Measurements from ENCODE around the gene UBE2D1. TPM values are rescaled to one million over a fixed set of nuclear protein-coding genes. Genes with fewer than 3 reads are reported as not detected.

The UBE2D1 gene
- total and polyA plus RNA-seq, 2 donors (not counting 3 experiments of a cell fraction or from before 2014, with no cell fraction given): 13.5 to 14.5 TPM

DNA sequence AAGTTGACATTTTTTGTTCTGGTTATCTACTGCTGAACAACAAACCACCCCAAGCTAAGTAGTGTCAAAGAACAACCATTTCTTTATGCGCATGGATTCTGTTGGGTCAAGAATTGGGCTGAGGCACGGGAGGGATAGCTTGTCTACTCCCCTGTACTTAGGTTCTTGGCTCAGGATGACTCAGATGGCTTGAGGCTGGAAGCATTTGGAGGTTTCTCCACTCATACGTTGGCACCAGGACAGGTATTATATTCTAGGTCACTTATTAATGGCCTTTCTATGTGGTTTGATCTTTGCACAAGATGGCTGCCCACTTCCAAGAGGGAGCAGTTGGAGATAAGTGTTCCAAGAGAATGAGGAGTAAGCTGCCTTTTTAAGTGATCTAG is 38.6 kb downstream of the UBE2D1 start:
- intact Hi-C loops (cut with micrococcal nuclease) (no loop called here), dilution Hi-C loops (cut with MboI; ENCODE audit: extremely low pct_ligation_motif_present, low sequenced_read_pairs) (no loop called here)
- TF ChIP-seq, protein P1, sequence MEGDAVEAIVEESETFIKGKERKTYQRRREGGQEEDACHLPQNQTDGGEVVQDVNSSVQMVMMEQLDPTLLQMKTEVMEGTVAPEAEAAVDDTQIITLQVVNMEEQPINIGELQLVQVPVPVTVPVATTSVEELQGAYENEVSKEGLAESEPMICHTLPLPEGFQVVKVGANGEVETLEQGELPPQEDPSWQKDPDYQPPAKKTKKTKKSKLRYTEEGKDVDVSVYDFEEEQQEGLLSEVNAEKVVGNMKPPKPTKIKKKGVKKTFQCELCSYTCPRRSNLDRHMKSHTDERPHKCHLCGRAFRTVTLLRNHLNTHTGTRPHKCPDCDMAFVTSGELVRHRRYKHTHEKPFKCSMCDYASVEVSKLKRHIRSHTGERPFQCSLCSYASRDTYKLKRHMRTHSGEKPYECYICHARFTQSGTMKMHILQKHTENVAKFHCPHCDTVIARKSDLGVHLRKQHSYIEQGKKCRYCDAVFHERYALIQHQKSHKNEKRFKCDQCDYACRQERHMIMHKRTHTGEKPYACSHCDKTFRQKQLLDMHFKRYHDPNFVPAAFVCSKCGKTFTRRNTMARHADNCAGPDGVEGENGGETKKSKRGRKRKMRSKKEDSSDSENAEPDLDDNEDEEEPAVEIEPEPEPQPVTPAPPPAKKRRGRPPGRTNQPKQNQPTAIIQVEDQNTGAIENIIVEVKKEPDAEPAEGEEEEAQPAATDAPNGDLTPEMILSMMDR (IDR thresholded peaks at IDR 0.05; ENCODE audit: extremely low read depth in 1 of 2, insufficient read depth in 1 of 2, low read depth in 1 of 2, low read length in 2 of 2): no peak
- no peak for TF ChIP-seq GATA2 (IDR thresholded peaks at IDR 0.05; ENCODE audit: insufficient read depth, insufficient read length, low read depth, low read length)
- no peak for TF ChIP-seq FOS (IDR thresholded peaks at IDR 0.05; ENCODE audit: borderline replicate concordance, insufficient read depth, low read length)
- TF ChIP-seq MYC (IDR thresholded peaks at IDR 0.05; ENCODE audit: low read depth, low read length): no peak
- TF ChIP-seq JUN (IDR thresholded peaks at IDR 0.05; ENCODE audit: borderline replicate concordance, insufficient read depth, insufficient read length, low read depth): no peak
- TF ChIP-seq EZH2 (IDR thresholded peaks at IDR 0.05; ENCODE audit: borderline replicate concordance, low read depth, low read length, severe bottlenecking): no peak
- TF ChIP-seq POLR2AphosphoS5 (IDR thresholded peaks at IDR 0.05; ENCODE audit: insufficient read depth, low read depth, low read length): no peak
- no peak for TF ChIP-seq MAX (IDR thresholded peaks at IDR 0.05; ENCODE audit: insufficient read depth, insufficient read length)
- TF ChIP-seq POLR2A (IDR thresholded peaks at IDR 0.05; ENCODE audit: low read depth, low read length): no peak
- Histone ChIP-seq H3K4me2 (ENCODE audit: insufficient read depth, low read length) (no peak overlapping the region), H3K9ac (replicated peaks; ENCODE audit: extremely low read depth, insufficient read depth, low read length) (no peak overlapping the region), H3K27me3 (ENCODE audit: control insufficient read depth in 2 of 2, insufficient read depth in 2 of 2, low read length in 2 of 2) (no peaks in the 10 kb centered on the region), H3K4me3 (replicated peaks in 1 of 3; ENCODE audit: insufficient read depth in 1 of 3, low read depth in 1 of 3, low read length in 3 of 3) (no peak overlapping the region), H3K79me2 (ENCODE audit: control insufficient read depth, insufficient read depth, low read length) (no peaks in the 10 kb centered on the region), H4K20me1 (replicated peaks; ENCODE audit: control insufficient read depth, extremely low read depth, insufficient read depth, low read length) (no peaks in the 10 kb centered on the region), H3K36me3 (ENCODE audit: control insufficient read depth in 2 of 2, extremely low read depth in 1 of 2, insufficient read depth in 2 of 2, low read length in 2 of 2) (no peaks in the 10 kb centered on the region), H3K9me3 (replicated peaks; ENCODE audit: control insufficient read depth, insufficient read depth, low read length) (no peaks in the 10 kb centered on the region), H2AFZ (ENCODE audit: low read depth, low read length) (no peak overlapping the region), H3K4me1 (ENCODE audit: control insufficient read depth, extremely low read depth, insufficient read depth, low read length) (no peaks in the 10 kb centered on the region), H3K9me1 (replicated peaks; ENCODE audit: control insufficient read depth, extremely low read depth, insufficient read depth, low read length) (no peaks in the 10 kb centered on the region), H3K27ac (ENCODE audit: insufficient read depth, low read depth, low read length) (no peak overlapping the region)
- DNase-seq (ENCODE audit: low read depth, low spot score) (no peak), FAIRE-seq (no peak)
- BruUV-seq (replicated peaks): no TSS peak
- ChIA-PET CTCF (interaction anchor here (1.9 kb wide), 1 partner anchor 12 kb away, joined by 6 read pairs; the partner anchor contains the start of gene TFAM), POLR2A (no interaction called here)
